Upper lobe of left lung (tissue), 6 donors: ENCODE data around the gene JAM3. TPM values are rescaled to one million over a fixed set of nuclear protein-coding genes. Genes with fewer than 3 reads are reported as not detected.

Experiments used
- ATAC-seq, 2 donors: fragments of 200-7000 bp; cut with Tn5 transposase; one replicate each; pipeline ENCODE4 v1.9.1; 2022; ENCODE audit warnings: mild to moderate bottlenecking in 2 of 2, moderate library complexity in 2 of 2; ENCODE audit not compliant: low FRiP score in 2 of 2
- DNase-seq, 2 donors: peaks; one replicate each; pipeline ENCODE4 v3.0.0-alpha.2; 2019 to 2020
- H3K27ac ChIP-seq, 4 donors: fragments of 200-600 bp; sonication (generic); one replicate each; pipeline ENCODE4 v1.5.1; 2016 to 2019
- H3K27me3 ChIP-seq, 4 donors: fragments of 200-600 bp; sonication (generic); one replicate each; pipeline ENCODE4 v1.5.1; 2017 to 2019
- H3K36me3 ChIP-seq, 4 donors: fragments of 200-600 bp; sonication (generic); one replicate each; pipeline ENCODE4 v1.5.1; 2016 to 2019
- H3K4me1 ChIP-seq, 4 donors: fragments of 200-600 bp; sonication (generic); one replicate each; pipeline ENCODE4 v1.5.1; 2018 to 2019
- H3K4me3 ChIP-seq, 4 donors: fragments of 200-600 bp; sonication (generic); one replicate each; pipeline ENCODE4 v1.5.1; 2017 to 2019; ENCODE audit warnings: mild to moderate bottlenecking in 2 of 4, moderate library complexity in 1 of 4
- H3K9me3 ChIP-seq, 4 donors: fragments of 200-600 bp; sonication (generic); one replicate each; pipeline ENCODE4 v1.5.1; 2018 to 2019
- CTCF ChIP-seq, 6 experiments: fragments of 450-650 bp in 4 of 6; fragments of 200-600 bp in 2 of 6; sonication (generic) in 2 of 6; IDR thresholded peaks; one replicate each; pipeline ENCODE4 v1.5.1; 2016 to 2019; ENCODE audit warnings: antibody characterized with exemption in 6 of 6
- EP300 ChIP-seq, 4 donors: sonication (generic); formaldehyde crosslinking; IDR thresholded peaks; one replicate each; pipeline ENCODE4 v1.5.1; 2017; ENCODE audit warnings: antibody characterized with exemption in 4 of 4, control low read depth in 2 of 4
- POLR2A ChIP-seq, 4 donors: fragments of 450-650 bp; IDR thresholded peaks; one replicate each; pipeline ENCODE4 v1.5.1; 2016 to 2017; ENCODE audit warnings: antibody characterized with exemption in 4 of 4, mild to moderate bottlenecking in 2 of 4
- POLR2AphosphoS5 ChIP-seq, 2 donors: sonication (generic); formaldehyde crosslinking; IDR thresholded peaks; one replicate each; pipeline ENCODE4 v1.5.1; 2017; ENCODE audit warnings: antibody characterized with exemption in 2 of 2
- WGBS, 2 donors: methylation state at CpG; one replicate each; pipeline ENCODE4 v1.1.5; 2017 to 2018; 5-methylcytosine and 5-hydroxymethylcytosine counted together
- total RNA-seq, 6 donors: library from RNA; depleted of rRNA in 4 of 6; stranded (reverse); fragments of >200 nt in 4 of 6; gene quantifications; one replicate each; pipeline versions ENCODE4 v1.1.0 to v1.2.1, GENCODE V29; 2016 to 2021
- donor health status: DM: no; HTN: no; CAD: no; lungs with moderate emphysema.
- donor health status: DM: no; HTN: yes; CAD: no; lungs with severe emphysema.

The JAM3 gene
- total RNA-seq, 6 donors from 2014 or later, result 8.4 to 36.6 (median 18.6) TPM

GRCh38 chr11:134164490-134165370, 95.9 kb downstream of the JAM3 start:
- WGBS, 2 donors, result 95% methylated on average over 11 of the region's 11 CpGs

DNA sequence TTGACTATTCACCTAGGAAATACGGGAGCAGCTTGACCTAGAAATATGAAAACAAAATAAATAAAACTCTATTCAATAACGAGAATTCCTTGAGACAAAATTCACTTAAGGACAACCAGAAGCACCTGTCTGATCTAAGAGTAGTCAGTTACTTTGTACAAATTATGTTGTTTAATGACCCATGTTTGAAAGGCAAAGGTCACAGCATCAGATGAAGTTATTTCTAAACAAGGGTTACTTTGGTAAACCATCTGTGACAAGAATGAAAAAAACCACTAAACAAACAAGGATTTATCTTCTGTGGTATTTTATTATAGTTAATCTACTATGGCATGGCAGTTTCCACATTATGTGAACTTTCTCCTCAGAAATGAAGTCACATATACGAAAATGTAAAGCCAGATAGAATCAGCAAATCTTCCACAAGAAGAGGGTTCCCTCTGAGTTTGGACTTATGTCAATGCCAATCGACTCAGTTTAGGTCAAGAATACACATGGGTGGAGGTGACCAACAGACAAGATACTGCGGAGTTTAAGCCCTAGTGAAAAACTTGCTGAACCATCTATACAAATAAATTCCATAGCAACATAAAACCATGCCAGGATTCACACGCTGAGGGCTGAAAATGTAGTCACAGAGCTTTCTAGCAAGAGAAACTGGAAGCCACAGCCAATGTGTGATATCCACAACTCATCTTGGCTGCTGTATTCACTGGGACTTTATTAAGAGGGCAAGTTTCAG, 101.5 kb downstream of the JAM3 start:
- no peak for TF ChIP-seq CTCF (IDR thresholded peaks at IDR 0.05)
- Histone ChIP-seq H3K27ac (no peak overlapping the region), H3K36me3 (peaks cover 6 to 61% (median 37%) of the 10 kb centered on the region in 4 donors), H3K9me3 (no peaks in the 10 kb centered on the region), H3K27me3 (no peaks in the 10 kb centered on the region), H3K4me3 (no peak overlapping the region), H3K4me1 (no peaks in the 10 kb centered on the region)
- no peak for DNase-seq
- no peak for ATAC-seq
- 89% methylated on average over 6 of the region's 6 CpGs for WGBS, 2 donors

More at GRCh38 chr11:134164490-134165370, 95.9 kb downstream of the JAM3 start:
- ATAC-seq (no peak), DNase-seq (no peak)
- H3K4me3 ChIP-seq, result no peak overlapping the region
- no peaks in the 10 kb centered on the region for H3K27me3 ChIP-seq
- H3K4me1 ChIP-seq, result no peaks in the 10 kb centered on the region
- no peaks in the 10 kb centered on the region for H3K9me3 ChIP-seq
- H3K27ac ChIP-seq, result no peak overlapping the region
- peaks cover 6 to 61% (median 51%) of the 10 kb centered on the region in 4 donors for H3K36me3 ChIP-seq
- TF ChIP-seq POLR2AphosphoS5 (IDR thresholded peaks at IDR 0.05) (no peak), CTCF (IDR thresholded peaks at IDR 0.05) (no peak), POLR2A (IDR thresholded peaks at IDR 0.05) (no peak), EP300 (IDR thresholded peaks at IDR 0.05) (no peak)

GRCh38 chr11:134170919-134171281, 102.0 kb downstream of the JAM3 start:
- no peaks in the 10 kb centered on the region for H3K9me3 ChIP-seq
- no peaks in the 10 kb centered on the region for H3K27me3 ChIP-seq
- no peaks in the 10 kb centered on the region for H3K4me1 ChIP-seq
- no peak overlapping the region for H3K4me3 ChIP-seq
- 96 to 100% methylated on average over 5 of the region's 5 CpGs for WGBS, 2 donors
- ATAC-seq (no peak), DNase-seq (no peak)
- no peak overlapping the region for H3K27ac ChIP-seq
- peaks cover 6 to 64% (median 37%) of the 10 kb centered on the region in 4 donors for H3K36me3 ChIP-seq
- TF ChIP-seq POLR2AphosphoS5 (IDR thresholded peaks at IDR 0.05) (no peak), EP300 (IDR thresholded peaks at IDR 0.05) (no peak), CTCF (IDR thresholded peaks at IDR 0.05) (no peak), POLR2A (IDR thresholded peaks at IDR 0.05) (no peak)

DNA sequence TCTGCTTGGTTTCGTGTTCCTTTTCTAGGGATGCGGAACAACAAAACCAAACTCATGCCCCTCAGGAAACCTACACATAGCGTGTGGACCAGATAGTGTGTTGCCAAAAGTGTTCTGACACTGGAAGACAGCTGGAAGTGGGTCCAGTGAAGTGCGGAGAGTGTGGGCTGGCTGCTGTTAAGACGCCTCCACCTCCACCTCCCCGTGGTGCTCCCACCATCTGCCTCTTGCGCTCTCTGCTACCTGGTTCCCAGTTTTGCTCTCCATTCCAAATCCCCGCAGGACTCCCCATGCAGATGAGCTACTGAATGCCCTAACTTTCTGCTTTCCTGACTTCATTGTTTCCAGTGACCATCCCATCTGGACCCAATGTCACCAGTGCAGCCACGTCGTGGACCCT, 103.1 kb downstream of the JAM3 start:
- Histone ChIP-seq H3K27ac (no peak overlapping the region), H3K4me3 (no peak overlapping the region), H3K36me3 (peaks cover 6 to 75% (median 43%) of the 10 kb centered on the region in 4 donors), H3K27me3 (no peaks in the 10 kb centered on the region), H3K4me1 (no peaks in the 10 kb centered on the region), H3K9me3 (no peaks in the 10 kb centered on the region)
- ATAC-seq (peak in 1 of 2 donors; percentile 11), DNase-seq (no peak)
- no peak for TF ChIP-seq POLR2A (IDR thresholded peaks at IDR 0.05)
- no peak for TF ChIP-seq EP300 (IDR thresholded peaks at IDR 0.05)
- 96 to 99% methylated on average over 10 of the region's 10 CpGs for WGBS, 2 donors

- H3K4me1 ChIP-seq, result no peaks in the 10 kb centered on the region
- H3K9me3 ChIP-seq, result no peaks in the 10 kb centered on the region
- no peak overlapping the region for H3K27ac ChIP-seq
- H3K4me3 ChIP-seq, result no peak overlapping the region
- WGBS, 2 donors, result 98 to 100% methylated on average over 1 to 5 of the region's 5 CpGs
- DNase-seq (peak in 1 of 2 donors; percentile 42), ATAC-seq (no peak)
- TF ChIP-seq POLR2AphosphoS5 (IDR thresholded peaks at IDR 0.05) (no peak), EP300 (IDR thresholded peaks at IDR 0.05) (no peak), POLR2A (IDR thresholded peaks at IDR 0.05) (no peak), CTCF (IDR thresholded peaks at IDR 0.05) (no peak)
- no peaks in the 10 kb centered on the region for H3K27me3 ChIP-seq
- peaks cover 0 to 77% (median 35%) of the 10 kb centered on the region in 4 donors for H3K36me3 ChIP-seq
These were observed 104.4 kb downstream of the JAM3 start for GRCh38 chr11:134173296-134173695.
